Esophagus squamous epithelium (tissue), 5 donors: ENCODE measurements around the gene ROR1. TPM values are rescaled to one million over a fixed set of nuclear protein-coding genes. Genes with fewer than 3 reads are reported as not detected.

Source experiments
- DNase-seq: peaks from one replicate; lab custom pipeline; 2025; lab: John Stamatoyannopoulos, UW
- H3K27ac ChIP-seq, 4 donors: fragments of 200-600 bp; sonication (generic); one replicate each; pipeline ENCODE4 v1.5.1; 2016 to 2019; ENCODE audit warnings: mild to moderate bottlenecking in 1 of 4
- H3K27me3 ChIP-seq, 4 donors: fragments of 200-600 bp; sonication (generic); 1 replicate in 3 of 4; 2 replicates in 1 of 4; pipeline versions ENCODE4 v1.5.1 to v1.6.0; 2017 to 2021; ENCODE audit warnings: antibody characterized with exemption in 1 of 4
- H3K36me3 ChIP-seq, 3 donors: fragments of 200-600 bp; sonication (generic); one replicate each; pipeline ENCODE4 v1.5.1; 2016 to 2019
- H3K4me1 ChIP-seq, 3 donors: fragments of 200-600 bp; sonication (generic); one replicate each; pipeline ENCODE4 v1.5.1; 2017 to 2019
- H3K4me3 ChIP-seq, 4 donors: fragments of 200-600 bp; sonication (generic); 1 replicate in 3 of 4; 2 replicates in 1 of 4; pipeline ENCODE4 v1.5.1; 2016 to 2019; ENCODE audit warnings: mild to moderate bottlenecking in 2 of 4, moderate library complexity in 1 of 4
- H3K9me3 ChIP-seq, 3 donors: fragments of 200-600 bp; sonication (generic); one replicate each; pipeline ENCODE4 v1.5.1; 2016 to 2019
- CTCF ChIP-seq, 6 experiments: fragments of 450-650 bp in 4 of 6; fragments of 200-600 bp in 2 of 6; sonication (generic) in 2 of 6; IDR thresholded peaks; one replicate each; pipeline ENCODE4 v1.5.1; 2016 to 2019; ENCODE audit warnings: antibody characterized with exemption in 6 of 6, mild to moderate bottlenecking in 4 of 6, moderate library complexity in 4 of 6
- POLR2A ChIP-seq, 4 donors: fragments of 450-650 bp; IDR thresholded peaks; one replicate each; pipeline ENCODE4 v1.6.1; 2017; ENCODE audit warnings: antibody characterized with exemption in 4 of 4, mild to moderate bottlenecking in 4 of 4, moderate library complexity in 3 of 4
- WGBS, 2 donors: methylation state at CpG; one replicate each; pipeline ENCODE4 v1.1.5; 2018; 5-methylcytosine and 5-hydroxymethylcytosine counted together
- intact Hi-C: fragments of 100-400 bp; cut with DNase I; formaldehyde crosslinking; loops from one replicate; pipeline ENCODE4 v1.15.0; 2022
- total RNA-seq, 4 donors: library from RNA; depleted of rRNA; stranded (reverse); fragments of >200 nt; gene quantifications; one replicate each; pipeline ENCODE4 v1.1.0, GENCODE V29; 2016
- donor health status: DM: yes; HTN: yes; CAD: no.

ROR1 gene
- total RNA-seq, 4 donors from 2014 or later = 6.6 to 15.3 (median 9.4) TPM

- no peak overlapping the region for H3K4me3 ChIP-seq
- H3K4me1 ChIP-seq = peaks cover 3 to 56% (median 17%) of the 10 kb centered on the region in 3 donors
- intact Hi-C loops = no loop called here
- H3K9me3 ChIP-seq = no peaks in the 10 kb centered on the region
- DNase-seq = no peak
- H3K27ac ChIP-seq = peak overlapping the region in 3 of 4 donors; percentile 48 to 56 (median 49)
- no peak for TF ChIP-seq CTCF (IDR thresholded peaks at IDR 0.05)
- no peak for TF ChIP-seq POLR2A (IDR thresholded peaks at IDR 0.05)
- H3K27me3 ChIP-seq = no peaks in the 10 kb centered on the region
- WGBS, 2 donors = 74 to 78% methylated on average over 11 of the region's 11 CpGs
- no peaks in the 10 kb centered on the region for H3K36me3 ChIP-seq
Measured at GRCh38 chr1:63829349-63830327, 55.8 kb downstream of the ROR1 start.

- TF ChIP-seq CTCF (IDR thresholded peaks at IDR 0.05) = no peak
- no peaks in the 10 kb centered on the region for H3K36me3 ChIP-seq
- H3K4me3 ChIP-seq = no peak overlapping the region
- no peaks in the 10 kb centered on the region for H3K27me3 ChIP-seq
- intact Hi-C loops = no loop called here
- DNase-seq = no peak
- H3K9me3 ChIP-seq = no peaks in the 10 kb centered on the region
- H3K27ac ChIP-seq = no peak overlapping the region
- 100% methylated on average over 1 of the region's 1 CpG; no CpG with 5 or more reads in 1 of the 2 donors for WGBS, 2 donors
- H3K4me1 ChIP-seq = peaks cover 3 to 70% (median 23%) of the 10 kb centered on the region in 3 donors
Measured at GRCh38 chr1:63831409-63831808, 57.6 kb downstream of the ROR1 start.

- H3K27me3 ChIP-seq = no peaks in the 10 kb centered on the region
- no peaks in the 10 kb centered on the region for H3K36me3 ChIP-seq
- TF ChIP-seq POLR2A (IDR thresholded peaks at IDR 0.05) = no peak
- TF ChIP-seq CTCF (IDR thresholded peaks at IDR 0.05) = no peak
- DNase-seq = no peak
- intact Hi-C loops = no loop called here
- no peaks in the 10 kb centered on the region for H3K9me3 ChIP-seq
- WGBS, 2 donors = 63 to 77% methylated on average over 7 of the region's 7 CpGs
- H3K4me1 ChIP-seq = peaks cover 3 to 58% (median 14%) of the 10 kb centered on the region in 3 donors
- no peak overlapping the region for H3K27ac ChIP-seq
- H3K4me3 ChIP-seq = no peak overlapping the region
Measured at GRCh38 chr1:63833363-63834119, 59.7 kb downstream of the ROR1 start.

GRCh38 chr1:63835128-63835527 is 61.3 kb downstream of the ROR1 start:
- intact Hi-C loops = no loop called here
- TF ChIP-seq CTCF (IDR thresholded peaks at IDR 0.05) (no peak), POLR2A (IDR thresholded peaks at IDR 0.05) (no peak)
- no peaks in the 10 kb centered on the region for H3K27me3 ChIP-seq
- no peak overlapping the region for H3K27ac ChIP-seq
- no peak for DNase-seq
- no peaks in the 10 kb centered on the region for H3K9me3 ChIP-seq
- H3K36me3 ChIP-seq = no peaks in the 10 kb centered on the region
- H3K4me3 ChIP-seq = no peak overlapping the region
- WGBS, 2 donors = 11 to 17% methylated on average over 1 of the region's 1 CpG
- peaks cover 3 to 49% (median 14%) of the 10 kb centered on the region in 3 donors for H3K4me1 ChIP-seq
